K562 (cell line): ENCODE results near the gene NAV2. TPM values are rescaled to one million over a fixed set of nuclear protein-coding genes. Genes with fewer than 3 reads are reported as not detected.

Source experiments
- ATAC-seq: fragments of 200-7000 bp; cut with Tn5 transposase; 3 replicates; pipeline ENCODE4 v1.9.1; 2020; ENCODE audit warnings: moderate library complexity
- BruUV-seq: library from RNA; stranded (reverse); fragments of 400-500 nt; replicated peaks from 2 replicates; lab custom pipeline; 2021; lab: Mats Ljungman, UMichigan
- CTCF ChIA-PET: fragments of 300-600 bp; formaldehyde crosslinking; extraction: SDS; loops from one replicate; lab custom pipeline; 2021; ENCODE audit warnings: low intra/inter-chr PET ratio; lab: Yijun Ruan, JAX
- POLR2A ChIA-PET: fragments of 300-600, 350-650 bp; sonication (Branson Sonifier 250); formaldehyde crosslinking; extraction: SDS; loops from one replicate; lab custom pipeline; 2021; ENCODE audit warnings: antibody characterized with exemption, inconsistent platforms; lab: Yijun Ruan, JAX
- DNase-seq, 4 experiments: peaks; one replicate each; pipeline versions ENCODE4 v3.0.0 to v3.0.0-alpha.2; 2011 to 2018; ENCODE audit warnings: low spot score in 3 of 4, mixed read lengths in 3 of 4; ENCODE audit errors: extremely low read depth in 1 of 4
- FAIRE-seq: peaks from 2 replicates; lab custom pipeline; 2011; peaks lifted over from hg19 to GRCh38; lab: Jason Lieb, UNC
- H2AFZ ChIP-seq: 2 replicates; pipeline ENCODE4 v1.6.0; 2011; ENCODE audit warnings: low read depth, low read length, control low read depth, inconsistent platforms
- H3K27ac ChIP-seq: fragments of 200-600 bp; 3 replicates; pipeline ENCODE4 v1.8.0; 2011; ENCODE audit warnings: low read depth, mild to moderate bottlenecking, control low read depth, inconsistent platforms, low read length, moderate library complexity, mixed read lengths; ENCODE audit errors: extremely low read depth
- H3K27me3 ChIP-seq, 2 experiments: fragments of 300-600 bp in 1 of 2; 2 replicates in 1 of 2; 3 replicates in 1 of 2; pipeline versions ENCODE4 v1.6.0 to v1.8.0; 2011; ENCODE audit warnings: inconsistent platforms in 2 of 2, low read length in 2 of 2, mild to moderate bottlenecking in 1 of 2, mixed read lengths in 1 of 2, moderate library complexity in 1 of 2; ENCODE audit not compliant: control insufficient read depth in 2 of 2, insufficient read depth in 2 of 2
- H3K36me3 ChIP-seq: fragments of 300-600 bp; 3 replicates; pipeline ENCODE4 v1.8.0; 2011; ENCODE audit warnings: mild to moderate bottlenecking, low read length, inconsistent platforms; ENCODE audit not compliant: control insufficient read depth, insufficient read depth
- H3K4me1 ChIP-seq, 2 experiments: fragments of 200-600 bp in 1 of 2; replicated peaks in 1 of 2; 2 replicates in 1 of 2; 3 replicates in 1 of 2; pipeline versions ENCODE4 v1.5.1 to v1.8.0; 2011; ENCODE audit warnings: inconsistent platforms in 2 of 2, low read length in 2 of 2, mild to moderate bottlenecking in 1 of 2, mixed read lengths in 1 of 2, moderate library complexity in 1 of 2; ENCODE audit not compliant: control insufficient read depth in 2 of 2, insufficient read depth in 2 of 2
- H3K4me2 ChIP-seq: 2 replicates; pipeline ENCODE4 v1.6.1; 2011; ENCODE audit warnings: low read length, control low read depth, inconsistent platforms, mixed read lengths; ENCODE audit not compliant: insufficient read depth
- H3K4me3 ChIP-seq: fragments of 200-600 bp; sonication (generic), shearing (Covaris generic); 2 replicates; pipeline ENCODE4 v1.5.1; 2016; ENCODE audit warnings: control low read depth, inconsistent platforms
- H3K79me2 ChIP-seq: fragments of 200-600 bp; 3 replicates; pipeline ENCODE4 v1.8.0; 2011; ENCODE audit warnings: low read length, inconsistent platforms; ENCODE audit not compliant: control insufficient read depth, insufficient read depth
- H3K9ac ChIP-seq, 2 experiments: 2 replicates each; pipeline versions ENCODE4 v1.6.0 to v1.6.1; 2011; ENCODE audit warnings: low read depth in 2 of 2, low read length in 2 of 2, control low read depth in 1 of 2, inconsistent platforms in 1 of 2, mild to moderate bottlenecking in 1 of 2, mixed read lengths in 1 of 2; ENCODE audit not compliant: insufficient read depth in 1 of 2
- H3K9me1 ChIP-seq: one replicate; pipeline ENCODE4 v1.6.0; 2011; ENCODE audit warnings: inconsistent platforms, mild to moderate bottlenecking, low read length, moderate library complexity; ENCODE audit not compliant: control insufficient read depth, insufficient read depth
- H3K9me3 ChIP-seq: replicated peaks from 2 replicates; pipeline ENCODE4 v1.5.1; 2011; ENCODE audit warnings: low read depth, low read length, inconsistent platforms; ENCODE audit not compliant: control insufficient read depth, insufficient read depth
- H4K20me1 ChIP-seq: replicated peaks from 2 replicates; pipeline ENCODE4 v1.6.1; 2011; ENCODE audit warnings: low read length, inconsistent platforms, mixed read lengths; ENCODE audit not compliant: control insufficient read depth, insufficient read depth
- DDX20 ChIP-seq: fragments of 450-650 bp; IDR thresholded peaks from 2 replicates; pipeline ENCODE4 v1.6.1; 2016; ENCODE audit warnings: missing genetic modification characterization, low read depth, mild to moderate bottlenecking, missing compliant biosample characterization, moderate library complexity
- DMBX1 ChIP-seq: fragments of 250-450 bp; sonication (Bioruptor Pico); IDR thresholded peaks from 2 replicates; pipeline ENCODE4 v1.8.0; 2022; ENCODE audit warnings: inconsistent platforms, mild to moderate bottlenecking, moderate library complexity, borderline replicate concordance
- KLF1 ChIP-seq: fragments of 450-650 bp; IDR thresholded peaks from 2 replicates; pipeline ENCODE4 v1.6.1; 2016; ENCODE audit warnings: missing genetic modification characterization, missing compliant biosample characterization
- POLR2AphosphoS5 ChIP-seq: IDR thresholded peaks from 2 replicates; pipeline ENCODE4 v1.6.1; 2011; ENCODE audit warnings: mild to moderate bottlenecking, low read depth, low read length, moderate library complexity; ENCODE audit not compliant: control insufficient read depth, insufficient read depth
- SMAD4 ChIP-seq: fragments of 250-450 bp; sonication (Bioruptor Pico); conservative IDR thresholded peaks from 2 replicates; pipeline ENCODE4 v1.8.0; 2021; ENCODE audit warnings: inconsistent platforms, mild to moderate bottlenecking, moderate library complexity
- ZNF184 ChIP-seq: sonication (generic); formaldehyde crosslinking; IDR thresholded peaks from 2 replicates; pipeline ENCODE4 v1.5.0; 2020; ENCODE audit warnings: missing genetic modification reagents
- ZNF644 ChIP-seq: fragments of 200-800 bp; sonication (Bioruptor generic); IDR thresholded peaks from 2 replicates; pipeline ENCODE4 v1.6.1; 2016; ENCODE audit warnings: low read depth, missing genetic modification characterization, missing compliant biosample characterization
- ZNF668 ChIP-seq: fragments of 250-450 bp; sonication (Bioruptor Pico); IDR thresholded peaks from 2 replicates; pipeline ENCODE4 v1.8.0; 2022; ENCODE audit warnings: mild to moderate bottlenecking, inconsistent platforms
- ZNF79 ChIP-seq: fragments of 250-450 bp; sonication (Bioruptor Pico); IDR thresholded peaks from 2 replicates; pipeline ENCODE4 v1.4.0; 2020; ENCODE audit warnings: low read depth, mild to moderate bottlenecking, moderate library complexity
- WGBS: fragments of 100-300 bp; shearing (Covaris generic); methylation state at CpG from one replicate; pipeline ENCODE4 v1.1.6; 2016; ENCODE audit warnings: low coverage, mixed read lengths; ENCODE audit not compliant: insufficient coverage; ENCODE audit errors: missing lambda C conversion rate; 5-methylcytosine and 5-hydroxymethylcytosine counted together
- in situ Hi-C: fragments of 300-500 bp; cut with MboI; formaldehyde crosslinking; loops from 4 replicates; pipeline ENCODE4 v1.15.0; 2018; ENCODE audit warnings: inconsistent platforms, mixed read lengths
- intact Hi-C: fragments of 100-400 bp; cut with micrococcal nuclease; formaldehyde crosslinking; loops from 2 replicates; pipeline ENCODE4 v1.14.2; 2022
- polyA plus RNA-seq, 8 experiments: library from polyadenylated mRNA; depleted of rRNA in 4 of 8; stranded (reverse) in 5 of 8; unstranded in 3 of 8; fragments of >200 nt; fragmentation: Nextera tagmentation in 2 of 8; fragmentation: Illumina TruSeq in 1 of 8; extraction: Ambion mirVana in 2 of 8; extraction: Trizol in 1 of 8; gene quantifications; 2 replicates each; pipeline versions ENCODE4 v1.2.1 to v1.2.3, GENCODE V29; 2011 to 2014; ENCODE audit warnings: inconsistent platforms in 1 of 8, missing spikeins in 1 of 8
- total RNA-seq, 7 experiments: library from RNA; depleted of rRNA in 6 of 7; stranded (reverse); fragments of >200 nt in 6 of 7; fragmentation: Illumina TruSeq in 2 of 7; extraction: Trizol in 2 of 7; gene quantifications; 2 replicates each; pipeline versions ENCODE4 v1.2.1 to v1.2.3, GENCODE V29; 2011 to 2021; ENCODE audit warnings: low replicate concordance in 1 of 7
- TF ChIP-seq, protein P1 (sequence below): sonication (generic); formaldehyde crosslinking; IDR thresholded peaks from 2 replicates; pipeline ENCODE4 v1.8.0; 2023; ENCODE audit warnings: mild to moderate bottlenecking, missing genetic modification reagents
- TF ChIP-seq, protein P2 (sequence below): fragments of 450-650 bp; formaldehyde crosslinking; IDR thresholded peaks from 2 replicates; pipeline ENCODE4 v1.4.0; 2020; ENCODE audit warnings: mild to moderate bottlenecking, moderate library complexity
- TF ChIP-seq, protein P3 (sequence below): fragments of 450-650 bp; formaldehyde crosslinking; IDR thresholded peaks from 2 replicates; pipeline ENCODE4 v1.4.0; 2022; ENCODE audit warnings: mild to moderate bottlenecking, moderate library complexity

NAV2 gene
- total and polyA plus RNA-seq, 9 of the 15 experiments (the other 6 are each of a cell fraction or from before 2014, with no cell fraction given) = 0.03 to 0.35 (median 0.05) TPM

DNA sequence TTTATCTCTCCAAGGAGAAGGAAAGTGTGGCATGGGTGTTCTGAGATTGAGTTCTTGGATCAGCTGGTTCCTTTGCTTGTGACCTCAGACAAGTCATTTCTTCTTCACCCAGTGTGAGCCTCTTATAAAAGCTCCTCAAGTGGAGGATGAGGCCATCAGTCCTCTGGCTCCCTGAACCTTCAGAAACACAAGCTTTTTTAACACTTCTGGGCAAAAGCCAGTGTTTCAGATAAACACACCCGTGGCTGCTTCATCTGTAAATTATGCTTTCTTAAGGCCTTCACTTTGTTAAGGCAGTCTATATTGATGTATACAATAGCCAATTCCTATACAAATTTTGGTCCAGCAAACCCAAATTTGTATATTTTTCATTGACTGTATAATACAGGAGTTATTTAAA is 267.8 kb downstream of the NAV2 start:
- Histone ChIP-seq H2AFZ (peak overlapping the region; percentile 90), H3K27me3 (no peaks in the 10 kb centered on the region), H3K4me2 (peak overlapping the region; percentile 76), H3K79me2 (no peaks in the 10 kb centered on the region), H4K20me1 (no peaks in the 10 kb centered on the region), H3K36me3 (no peaks in the 10 kb centered on the region), H3K27ac (peak overlapping the region; percentile 89), H3K9me1 (no peaks in the 10 kb centered on the region), H3K4me1 (peaks cover 18 to 76% of the 10 kb centered on the region in 2 experiments), H3K9ac (peak overlapping the region in 1 of 2 experiments; percentile 73; a peak in 2 of 4 replicates), H3K4me3 (no peak overlapping the region), H3K9me3 (no peaks in the 10 kb centered on the region)
- DNase-seq (peak in 1 of 4 experiments; percentile 18), FAIRE-seq (no peak), ATAC-seq (peak; percentile 4)
- TF ChIP-seq KLF1 = no peak
- TF ChIP-seq ZNF668 (CRISPR knock-in tag) = 0 out of 2 replicates have a peak, but pooled peaks have one; percentile 24
- TF ChIP-seq POLR2AphosphoS5 = no peak
- TF ChIP-seq, protein P1, sequence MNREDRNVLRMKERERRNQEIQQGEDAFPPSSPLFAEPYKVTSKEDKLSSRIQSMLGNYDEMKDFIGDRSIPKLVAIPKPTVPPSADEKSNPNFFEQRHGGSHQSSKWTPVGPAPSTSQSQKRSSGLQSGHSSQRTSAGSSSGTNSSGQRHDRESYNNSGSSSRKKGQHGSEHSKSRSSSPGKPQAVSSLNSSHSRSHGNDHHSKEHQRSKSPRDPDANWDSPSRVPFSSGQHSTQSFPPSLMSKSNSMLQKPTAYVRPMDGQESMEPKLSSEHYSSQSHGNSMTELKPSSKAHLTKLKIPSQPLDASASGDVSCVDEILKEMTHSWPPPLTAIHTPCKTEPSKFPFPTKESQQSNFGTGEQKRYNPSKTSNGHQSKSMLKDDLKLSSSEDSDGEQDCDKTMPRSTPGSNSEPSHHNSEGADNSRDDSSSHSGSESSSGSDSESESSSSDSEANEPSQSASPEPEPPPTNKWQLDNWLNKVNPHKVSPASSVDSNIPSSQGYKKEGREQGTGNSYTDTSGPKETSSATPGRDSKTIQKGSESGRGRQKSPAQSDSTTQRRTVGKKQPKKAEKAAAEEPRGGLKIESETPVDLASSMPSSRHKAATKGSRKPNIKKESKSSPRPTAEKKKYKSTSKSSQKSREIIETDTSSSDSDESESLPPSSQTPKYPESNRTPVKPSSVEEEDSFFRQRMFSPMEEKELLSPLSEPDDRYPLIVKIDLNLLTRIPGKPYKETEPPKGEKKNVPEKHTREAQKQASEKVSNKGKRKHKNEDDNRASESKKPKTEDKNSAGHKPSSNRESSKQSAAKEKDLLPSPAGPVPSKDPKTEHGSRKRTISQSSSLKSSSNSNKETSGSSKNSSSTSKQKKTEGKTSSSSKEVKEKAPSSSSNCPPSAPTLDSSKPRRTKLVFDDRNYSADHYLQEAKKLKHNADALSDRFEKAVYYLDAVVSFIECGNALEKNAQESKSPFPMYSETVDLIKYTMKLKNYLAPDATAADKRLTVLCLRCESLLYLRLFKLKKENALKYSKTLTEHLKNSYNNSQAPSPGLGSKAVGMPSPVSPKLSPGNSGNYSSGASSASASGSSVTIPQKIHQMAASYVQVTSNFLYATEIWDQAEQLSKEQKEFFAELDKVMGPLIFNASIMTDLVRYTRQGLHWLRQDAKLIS (CRISPR knock-in tag) = 0 out of 2 replicates have a peak, but pooled peaks have one; percentile 28
- TF ChIP-seq, protein P2, sequence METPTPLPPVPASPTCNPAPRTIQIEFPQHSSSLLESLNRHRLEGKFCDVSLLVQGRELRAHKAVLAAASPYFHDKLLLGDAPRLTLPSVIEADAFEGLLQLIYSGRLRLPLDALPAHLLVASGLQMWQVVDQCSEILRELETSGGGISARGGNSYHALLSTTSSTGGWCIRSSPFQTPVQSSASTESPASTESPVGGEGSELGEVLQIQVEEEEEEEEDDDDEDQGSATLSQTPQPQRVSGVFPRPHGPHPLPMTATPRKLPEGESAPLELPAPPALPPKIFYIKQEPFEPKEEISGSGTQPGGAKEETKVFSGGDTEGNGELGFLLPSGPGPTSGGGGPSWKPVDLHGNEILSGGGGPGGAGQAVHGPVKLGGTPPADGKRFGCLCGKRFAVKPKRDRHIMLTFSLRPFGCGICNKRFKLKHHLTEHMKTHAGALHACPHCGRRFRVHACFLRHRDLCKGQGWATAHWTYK (CRISPR knock-in tag) = 0 out of 2 replicates have a peak, but pooled peaks have one; percentile 23
- no peak for TF ChIP-seq ZNF184 (CRISPR knock-in tag)
- peak; percentile 20; the same call in 1 of the 2 replicates for TF ChIP-seq SMAD4 (CRISPR knock-in tag)
- TF ChIP-seq ZNF79 (CRISPR knock-in tag) = 0 out of 2 replicates have a peak, but pooled peaks have one; percentile 12
- TF ChIP-seq, protein P3, sequence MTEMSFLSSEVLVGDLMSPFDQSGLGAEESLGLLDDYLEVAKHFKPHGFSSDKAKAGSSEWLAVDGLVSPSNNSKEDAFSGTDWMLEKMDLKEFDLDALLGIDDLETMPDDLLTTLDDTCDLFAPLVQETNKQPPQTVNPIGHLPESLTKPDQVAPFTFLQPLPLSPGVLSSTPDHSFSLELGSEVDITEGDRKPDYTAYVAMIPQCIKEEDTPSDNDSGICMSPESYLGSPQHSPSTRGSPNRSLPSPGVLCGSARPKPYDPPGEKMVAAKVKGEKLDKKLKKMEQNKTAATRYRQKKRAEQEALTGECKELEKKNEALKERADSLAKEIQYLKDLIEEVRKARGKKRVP (CRISPR knock-in tag) = 0 out of 2 replicates have a peak, but pooled peaks have one; percentile 46
- TF ChIP-seq DDX20 (tag) = 0 out of 2 replicates have a peak, but pooled peaks have one; percentile 20
- peak; percentile 3; the same call in 1 of the 2 replicates for TF ChIP-seq DMBX1 (CRISPR knock-in tag)
- 0 out of 2 replicates have a peak, but pooled peaks have one; percentile 11 for TF ChIP-seq ZNF644 (tag)
- intact Hi-C loops = no loop called here
- in situ Hi-C loops = no loop called here
- CTCF ChIA-PET = no interaction called here
- POLR2A ChIA-PET = interaction anchor here (1.0 to 1.7 kb wide), 3 partner anchors 10 to 20 kb away, joined by 3 to 7 read pairs (median 5); no protein-coding TSS in a partner anchor
- 0% methylated on average over 1 of the region's 1 CpG for WGBS
- no TSS peak for BruUV-seq
